Muscle of leg (tissue), 11 donors: Measurements from ENCODE around the gene INPP5A. TPM values are rescaled to one million over a fixed set of nuclear protein-coding genes. Genes with fewer than 3 reads are reported as not detected.
"Not testable (repeated sequence)": the region's sequence is repeated elsewhere in the genome, so short reads cannot be mapped to it uniquely, and the experiment has no call there.

Source experiments
- DNase-seq: peaks from one replicate; pipeline ENCODE4 v3.0.0; 2013
- H3K27ac ChIP-seq: one replicate; pipeline ENCODE4 v1.5.1; 2013; ENCODE audit warnings: mild to moderate bottlenecking, low read length, control low read depth
- H3K27me3 ChIP-seq: one replicate; pipeline ENCODE4 v1.6.1; 2013; ENCODE audit warnings: low read length; ENCODE audit not compliant: control insufficient read depth, insufficient read depth
- H3K36me3 ChIP-seq: one replicate; pipeline ENCODE4 v1.6.1; 2013; ENCODE audit warnings: low read length; ENCODE audit not compliant: control insufficient read depth, insufficient read depth
- H3K4me1 ChIP-seq: one replicate; pipeline ENCODE4 v1.6.1; 2013; ENCODE audit warnings: low read length; ENCODE audit not compliant: control insufficient read depth, insufficient read depth
- H3K4me3 ChIP-seq: one replicate; pipeline ENCODE4 v1.5.1; 2013; ENCODE audit warnings: low read length, control low read depth
- H3K9me3 ChIP-seq: replicated peaks from 2 replicates; pipeline ENCODE4 v1.6.1; 2013; ENCODE audit warnings: low read depth, low read length; ENCODE audit not compliant: control insufficient read depth
- WGBS: methylation state at CpG from one replicate; pipeline ENCODE4 v1.1.5; 2013; ENCODE audit warnings: missing lambda C conversion rate; ENCODE audit not compliant: insufficient coverage; 5-methylcytosine and 5-hydroxymethylcytosine counted together
- polyA plus RNA-seq, 8 donors: library from polyadenylated mRNA; unstranded; fragments of 120-200 nt; gene quantifications; one replicate each; pipeline versions ENCODE4 v1.2.1 to v1.2.3, GENCODE V29; 2013; ENCODE audit warnings: inconsistent platforms in 1 of 8, low replicate concordance in 1 of 8; ENCODE audit not compliant: insufficient read length in 8 of 8, insufficient read depth in 1 of 8
- total RNA-seq: library from RNA; stranded (reverse); fragments of 120-200 nt; gene quantifications from one replicate; pipeline ENCODE4 v1.2.4, GENCODE V29; 2013

INPP5A gene
- total and polyA plus RNA-seq, 9 donors = 34.1 to 56.2 (median 44.7) TPM

- 73% methylated on average over 8 of the region's 9 CpGs for WGBS
- H3K36me3 ChIP-seq = no peaks in the 10 kb centered on the region
These were observed 255.6 kb downstream of the INPP5A start for GRCh38 chr10:132793213-132793612.

DNA sequence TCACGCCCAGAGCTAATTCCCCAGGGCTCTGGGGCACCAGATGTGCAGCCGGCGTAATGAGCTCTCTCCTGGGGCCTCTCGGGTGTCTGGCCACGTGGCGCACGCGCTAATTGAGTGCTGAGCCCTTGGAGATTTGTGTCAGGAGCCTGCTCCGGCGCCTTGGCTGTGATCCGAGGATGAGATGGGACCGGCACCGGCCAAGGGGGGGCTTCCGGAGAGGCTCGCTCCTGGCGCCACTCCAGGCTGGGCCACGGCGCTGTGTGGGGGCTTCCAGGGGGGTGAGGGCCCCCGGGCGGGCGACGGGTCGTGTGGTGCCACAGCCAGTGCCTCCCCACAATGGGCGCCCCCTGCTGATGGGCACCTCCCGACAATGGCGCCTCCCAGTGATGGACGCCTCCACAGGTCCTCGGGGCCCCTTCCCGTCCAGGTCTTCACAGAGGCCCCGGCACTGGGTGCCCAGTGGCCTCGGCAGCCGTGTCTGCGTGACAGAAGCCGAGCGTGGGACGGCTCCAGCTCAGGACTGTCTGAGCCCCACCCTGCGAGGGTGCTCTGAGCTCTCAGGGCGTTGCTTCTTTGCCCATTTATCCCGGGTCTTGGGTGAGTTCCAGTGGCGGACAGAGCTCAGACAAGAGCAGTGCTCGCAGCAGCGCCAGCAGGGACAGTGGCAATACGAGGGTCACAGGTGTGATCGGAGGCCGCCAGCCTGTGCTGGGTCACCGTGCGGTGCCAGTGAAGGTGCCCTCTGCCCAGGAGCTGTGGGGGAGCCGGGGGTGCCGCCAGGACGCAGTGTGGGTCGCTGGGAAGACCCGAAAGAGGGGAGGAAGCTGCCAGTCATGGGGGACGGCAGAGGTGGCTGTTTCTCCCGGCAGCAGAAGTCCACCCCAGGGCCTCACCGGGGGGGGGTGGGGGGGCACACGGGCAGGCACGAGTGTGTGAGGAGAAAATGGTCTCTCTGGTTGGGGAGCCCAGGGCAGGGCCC is 256.6 kb downstream of the INPP5A start:
- DNase-seq = no peak
- no peaks in the 10 kb centered on the region for H3K9me3 ChIP-seq
- H3K27me3 ChIP-seq = peaks cover 67% of the 10 kb centered on the region
- peaks cover 7% of the 10 kb centered on the region for H3K4me1 ChIP-seq
- WGBS = 36% methylated on average over 51 of the region's 57 CpGs
- H3K27ac ChIP-seq = no peak overlapping the region
- no peak overlapping the region for H3K4me3 ChIP-seq
- H3K36me3 ChIP-seq = no peaks in the 10 kb centered on the region

More at GRCh38 chr10:132793213-132793612, 255.6 kb downstream of the INPP5A start:
- Histone ChIP-seq H3K4me3 (no peak overlapping the region), H3K9me3 (no peaks in the 10 kb centered on the region), H3K27me3 (peaks cover 76% of the 10 kb centered on the region), H3K27ac (no peak overlapping the region), H3K4me1 (peaks cover 10% of the 10 kb centered on the region)
- DNase-seq = no peak

DNA sequence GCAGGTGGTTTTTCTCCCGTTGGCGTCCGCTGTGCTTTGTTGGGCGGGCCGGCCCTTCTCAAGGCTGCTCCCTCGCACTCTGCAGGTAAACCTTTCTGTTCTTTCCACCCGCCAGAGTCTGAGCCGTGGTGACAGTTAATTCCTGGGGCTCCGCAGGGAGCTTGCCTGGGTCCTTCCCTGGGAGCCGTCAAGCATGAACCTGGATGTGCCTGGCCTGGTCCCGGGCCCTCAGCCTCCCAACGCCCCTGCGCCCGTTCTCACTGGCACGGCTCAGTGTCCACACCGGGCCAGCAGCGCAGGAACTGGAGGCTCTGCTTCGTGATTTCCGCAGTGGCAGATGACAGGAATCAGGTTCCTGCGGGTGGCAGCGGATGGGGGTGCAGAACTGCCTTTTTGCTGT is 259.3 kb downstream of the INPP5A start:
- Histone ChIP-seq H3K36me3 (no peaks in the 10 kb centered on the region), H3K4me3 (no peak overlapping the region), H3K4me1 (peaks cover 7% of the 10 kb centered on the region), H3K9me3 (peaks cover 2% of the 10 kb centered on the region), H3K27ac (no peak overlapping the region), H3K27me3 (peaks cover 41% of the 10 kb centered on the region)
- DNase-seq = no peak
- WGBS = 79% methylated on average over 21 of the region's 21 CpGs

DNA sequence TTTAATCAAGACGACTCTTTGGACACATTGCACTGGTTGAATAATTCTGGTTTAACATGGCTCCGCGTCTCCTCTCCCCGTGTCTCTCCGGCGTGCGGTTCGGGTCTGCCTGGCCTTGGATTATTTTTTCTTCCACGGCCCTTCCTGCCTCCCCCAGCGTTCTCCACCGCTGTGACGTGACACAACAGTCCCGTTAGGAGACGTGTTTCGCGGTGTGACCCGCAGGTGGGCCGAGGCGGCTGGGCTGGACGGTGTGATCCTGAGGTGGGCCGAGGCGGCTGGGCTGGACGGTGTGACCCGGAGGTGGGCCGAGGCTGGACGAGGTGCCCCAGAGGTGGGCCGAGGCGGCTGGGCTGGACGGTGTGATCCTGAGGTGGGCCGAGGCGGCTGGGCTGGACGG is 260.4 kb downstream of the INPP5A start:
- not testable (repeated sequence) for H3K9me3 ChIP-seq, H3K36me3 ChIP-seq, DNase-seq, H3K27ac ChIP-seq, H3K4me3 ChIP-seq, H3K4me1 ChIP-seq
- 91% methylated on average over 30 of the region's 32 CpGs for WGBS
- peaks cover 32% of the 10 kb centered on the region for H3K27me3 ChIP-seq

DNA sequence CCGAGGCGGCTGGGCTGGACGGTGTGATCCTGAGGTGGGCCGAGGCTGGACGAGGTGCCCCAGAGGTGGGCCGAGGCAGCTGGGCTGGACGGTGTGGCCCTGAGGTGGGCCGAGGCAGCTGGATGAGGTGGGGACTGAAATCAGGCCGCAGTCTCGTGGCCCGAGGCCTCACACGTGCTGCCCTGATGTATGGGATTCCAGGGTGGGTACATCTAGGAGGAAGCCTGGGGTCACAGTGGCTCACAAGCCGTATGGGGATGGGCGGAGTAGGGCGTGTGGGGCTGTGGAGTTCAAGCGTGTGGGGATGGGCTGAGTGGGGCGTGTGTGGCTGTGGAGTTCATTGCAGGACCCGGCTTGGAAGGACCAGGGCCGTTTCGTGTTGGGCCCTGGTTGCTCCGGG is 260.8 kb downstream of the INPP5A start:
- H3K4me1 ChIP-seq = peaks cover 7% of the 10 kb centered on the region
- DNase-seq = no peak
- H3K27ac ChIP-seq = no peak overlapping the region
- WGBS = 83% methylated on average over 21 of the region's 21 CpGs
- no peaks in the 10 kb centered on the region for H3K36me3 ChIP-seq
- H3K9me3 ChIP-seq = peaks cover 6% of the 10 kb centered on the region
- no peak overlapping the region for H3K4me3 ChIP-seq
- peaks cover 29% of the 10 kb centered on the region for H3K27me3 ChIP-seq

DNA sequence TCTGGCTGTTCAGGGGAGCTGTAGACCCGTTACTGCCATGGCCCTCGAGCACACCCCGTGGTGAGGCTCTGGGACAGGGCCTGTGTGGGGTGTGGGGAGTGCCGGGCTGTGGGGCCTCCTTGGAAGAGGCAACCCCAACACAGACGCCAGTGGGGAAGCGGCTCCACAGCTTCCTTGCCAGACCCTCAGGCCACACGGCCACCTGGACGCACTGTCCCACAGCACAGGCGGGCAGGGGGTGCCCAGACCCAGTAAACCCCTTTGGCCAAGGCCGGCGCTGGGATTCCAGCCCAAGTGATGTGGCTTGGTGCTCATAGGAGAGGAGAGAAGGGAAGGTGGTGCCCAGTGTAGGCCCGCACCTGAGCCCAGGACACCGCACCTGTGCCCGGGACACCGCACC is 261.3 kb downstream of the INPP5A start:
- Histone ChIP-seq H3K36me3 (no peaks in the 10 kb centered on the region), H3K27me3 (peaks cover 27% of the 10 kb centered on the region)
- no peak for DNase-seq

GRCh38 chr10:132799865-132800264 is 262.3 kb downstream of the INPP5A start:
- Histone ChIP-seq H3K4me1 (no peaks in the 10 kb centered on the region), H3K9me3 (peaks cover 6% of the 10 kb centered on the region), H3K4me3 (no peak overlapping the region), H3K27ac (no peak overlapping the region), H3K27me3 (peaks cover 24% of the 10 kb centered on the region), H3K36me3 (no peaks in the 10 kb centered on the region)
- WGBS = 63% methylated on average over 2 of the region's 11 CpGs
- DNase-seq = no peak

More for the DNA sequence above, 261.3 kb downstream of the INPP5A start:
- Histone ChIP-seq H3K4me1 (peaks cover 2% of the 10 kb centered on the region), H3K27ac (no peak overlapping the region), H3K4me3 (no peak overlapping the region), H3K9me3 (peaks cover 6% of the 10 kb centered on the region)
- 87% methylated on average over 8 of the region's 15 CpGs for WGBS

GRCh38 chr10:132802048-132802447 is 264.5 kb downstream of the INPP5A start:
- H3K27ac ChIP-seq = no peak overlapping the region
- H3K4me1 ChIP-seq = no peaks in the 10 kb centered on the region
- H3K4me3 ChIP-seq = no peak overlapping the region
- DNase-seq = no peak
- peaks cover 6% of the 10 kb centered on the region for H3K9me3 ChIP-seq
- 93% methylated on average over 5 of the region's 8 CpGs for WGBS
- no peaks in the 10 kb centered on the region for H3K36me3 ChIP-seq
- peaks cover 23% of the 10 kb centered on the region for H3K27me3 ChIP-seq

DNA sequence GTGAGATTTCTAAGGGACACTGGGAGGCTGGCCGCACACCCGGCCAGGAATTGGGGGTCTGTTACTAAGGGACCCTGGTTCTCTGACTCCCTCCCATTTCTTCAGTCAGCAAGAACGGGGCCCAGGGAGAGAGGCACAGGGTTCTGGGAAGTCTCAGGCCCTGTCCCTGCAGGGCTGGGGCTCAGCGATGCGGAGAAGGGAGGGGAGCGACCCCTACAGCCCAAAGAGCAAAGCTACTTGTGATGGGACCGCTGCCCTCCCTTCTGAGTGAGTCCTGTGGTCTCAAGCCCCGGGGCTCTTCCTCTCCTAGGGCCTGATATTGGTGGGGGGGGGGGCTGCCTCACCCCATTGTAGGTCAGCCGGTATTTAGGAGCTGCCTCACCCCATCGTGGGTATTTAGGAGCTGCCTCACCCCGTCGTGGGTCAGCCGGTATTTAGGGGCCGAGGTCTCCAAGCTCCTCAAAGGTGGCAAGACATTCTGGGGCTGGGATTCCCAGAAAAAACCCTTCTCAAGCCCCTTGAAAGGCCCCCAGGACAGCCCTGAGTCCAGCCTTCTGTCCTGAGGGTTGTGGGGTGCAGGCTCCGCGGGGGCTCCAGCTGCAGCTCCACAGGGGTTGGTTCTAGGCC is 265.2 kb downstream of the INPP5A start:
- peaks cover 6% of the 10 kb centered on the region for H3K9me3 ChIP-seq
- DNase-seq = no peak
- no peaks in the 10 kb centered on the region for H3K4me1 ChIP-seq
- H3K4me3 ChIP-seq = no peak overlapping the region
- H3K27ac ChIP-seq = no peak overlapping the region
- 86% methylated on average over 4 of the region's 16 CpGs for WGBS
- peaks cover 23% of the 10 kb centered on the region for H3K27me3 ChIP-seq
- H3K36me3 ChIP-seq = no peaks in the 10 kb centered on the region

DNA sequence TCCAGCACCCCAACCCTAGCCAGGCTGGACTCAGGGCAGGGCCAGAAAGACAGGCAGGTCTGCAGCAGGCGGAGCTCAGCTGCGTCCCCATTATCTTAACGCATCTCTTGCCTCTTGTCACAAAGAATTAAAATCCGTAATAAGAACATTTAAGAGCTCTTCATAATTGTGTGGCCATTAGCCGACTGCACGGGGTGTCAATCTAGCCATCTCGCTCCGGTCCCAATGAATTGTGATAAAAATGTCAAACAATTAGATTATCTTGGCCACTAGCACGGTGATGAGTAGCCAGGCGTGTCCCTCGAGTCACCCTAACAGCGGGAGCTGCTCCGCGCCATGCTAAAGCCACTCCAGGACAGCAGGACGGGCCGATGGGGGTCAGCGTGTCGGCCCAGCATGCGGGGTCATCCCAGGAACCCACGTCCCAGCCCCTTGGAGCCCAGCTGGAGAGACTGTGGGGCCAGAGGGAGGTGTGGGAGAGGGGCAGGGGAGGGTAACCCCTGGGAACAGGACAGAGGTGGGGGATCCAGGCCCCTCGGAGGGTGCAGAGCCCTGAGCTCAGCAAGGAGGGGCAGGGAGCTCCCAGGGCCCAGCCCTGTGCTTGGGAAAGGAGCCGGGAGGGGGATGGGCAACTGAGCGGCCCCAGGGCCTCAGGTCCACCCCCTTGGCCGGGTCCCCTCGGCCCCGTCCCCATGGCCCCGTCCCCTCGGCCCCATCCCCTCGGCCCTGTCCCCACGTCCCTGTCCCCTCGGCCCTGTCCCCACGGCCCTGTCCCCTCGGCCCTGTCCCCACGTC is 266.0 kb downstream of the INPP5A start:
- Histone ChIP-seq H3K4me3 (no peak overlapping the region), H3K27ac (no peak overlapping the region), H3K9me3 (peaks cover 6% of the 10 kb centered on the region), H3K36me3 (no peaks in the 10 kb centered on the region), H3K27me3 (peaks cover 30% of the 10 kb centered on the region), H3K4me1 (no peaks in the 10 kb centered on the region)
- DNase-seq = no peak
- 81% methylated on average over 31 of the region's 34 CpGs for WGBS
